Measurements from ENCODE around the gene TMEM270.

TMEM270 gene

GRCh38 chr7:73905360-73905759 lies 44.4 kb downstream of the TMEM270 start:
- Histone ChIP-seq H3K9me3 (ENCODE audit: control extremely low read depth in 1 of 5, control insufficient read depth in 4 of 5, insufficient read depth in 2 of 5, low read depth in 1 of 5, low read length in 4 of 5) (no peaks in the 10 kb centered on the region), H3K27me3 (replicated peaks in 2 of 5; ENCODE audit: control insufficient read depth in 4 of 5, insufficient read depth in 5 of 5, low read length in 4 of 5) (no peaks in the 10 kb centered on the region), H3K27ac (ENCODE audit: insufficient read depth in 1 of 2, low read depth in 1 of 2, low read length in 2 of 2, poor library complexity in 1 of 2, severe bottlenecking in 2 of 2) (no peak overlapping the region), H3K4me1 (ENCODE audit: control extremely low read depth in 1 of 4, control insufficient read depth in 4 of 4, insufficient read depth in 4 of 4, low read length in 3 of 4) (peaks cover 4 to 16% (median 11%) of the 10 kb centered on the region in 4 experiments), H3K36me3 (ENCODE audit: control insufficient read depth in 4 of 4, insufficient read depth in 4 of 4, low read length in 3 of 4) (no peaks in the 10 kb centered on the region), H3K4me3 (ENCODE audit: control insufficient read depth in 1 of 7, extremely low read depth in 1 of 7, insufficient read depth in 4 of 7, low read depth in 2 of 7, low read length in 6 of 7) (no peak overlapping the region)
- 92% methylated on average over 9 of the region's 15 CpGs for WGBS (ENCODE audit: insufficient coverage)
- POLR2A ChIA-PET, result no interaction called here
- no peak for DNase-seq
- CTCF ChIA-PET, result no interaction called here

GRCh38 chr7:73906874-73907273 lies 45.9 kb downstream of the TMEM270 start:
- no peak overlapping the region for H3K4me3 ChIP-seq (ENCODE audit: control insufficient read depth in 1 of 7, extremely low read depth in 1 of 7, insufficient read depth in 4 of 7, low read depth in 2 of 7, low read length in 6 of 7)
- H3K27ac ChIP-seq (ENCODE audit: insufficient read depth in 1 of 2, low read depth in 1 of 2, low read length in 2 of 2, poor library complexity in 1 of 2, severe bottlenecking in 2 of 2), result no peak overlapping the region
- no peaks in the 10 kb centered on the region for H3K36me3 ChIP-seq (ENCODE audit: control insufficient read depth in 4 of 4, insufficient read depth in 4 of 4, low read length in 3 of 4)
- no peaks in the 10 kb centered on the region for H3K9me3 ChIP-seq (ENCODE audit: control extremely low read depth in 1 of 5, control insufficient read depth in 4 of 5, insufficient read depth in 2 of 5, low read depth in 1 of 5, low read length in 4 of 5)
- POLR2A ChIA-PET, result no interaction called here
- no peaks in the 10 kb centered on the region for H3K27me3 ChIP-seq (replicated peaks in 2 of 5; ENCODE audit: control insufficient read depth in 4 of 5, insufficient read depth in 5 of 5, low read length in 4 of 5)
- 96% methylated on average over 12 of the region's 13 CpGs for WGBS (ENCODE audit: insufficient coverage)
- H3K4me1 ChIP-seq (ENCODE audit: control extremely low read depth in 1 of 4, control insufficient read depth in 4 of 4, insufficient read depth in 4 of 4, low read length in 3 of 4), result peaks cover 4 to 16% (median 11%) of the 10 kb centered on the region in 4 experiments
- CTCF ChIA-PET, result interaction anchor here (1.2 to 1.8 kb wide), 3 partner anchors 10 to 121 kb away, joined by 3 to 9 read pairs (median 3); partner anchors contain the start of gene ELN
- DNase-seq, result no peak

- POLR2A ChIA-PET, result no interaction called here
These were observed 46.7 kb downstream of the TMEM270 start for GRCh38 chr7:73907554-73908122.

GRCh38 chr7:73908123-73908611 lies 47.2 kb downstream of the TMEM270 start:
- H3K27me3 ChIP-seq (replicated peaks in 2 of 5; ENCODE audit: control insufficient read depth in 4 of 5, insufficient read depth in 5 of 5, low read length in 4 of 5), result no peaks in the 10 kb centered on the region
- no peaks in the 10 kb centered on the region for H3K36me3 ChIP-seq (ENCODE audit: control insufficient read depth in 4 of 4, insufficient read depth in 4 of 4, low read length in 3 of 4)
- H3K9me3 ChIP-seq (ENCODE audit: control extremely low read depth in 1 of 5, control insufficient read depth in 4 of 5, insufficient read depth in 2 of 5, low read depth in 1 of 5, low read length in 4 of 5), result no peaks in the 10 kb centered on the region
- DNase-seq, result no peak
- H3K4me1 ChIP-seq (ENCODE audit: control extremely low read depth in 1 of 4, control insufficient read depth in 4 of 4, insufficient read depth in 4 of 4, low read length in 3 of 4), result peaks cover 4 to 16% (median 11%) of the 10 kb centered on the region in 4 experiments
- ChIA-PET POLR2A (no interaction called here), CTCF (interaction anchor here (0.9 to 1.2 kb wide), 2 partner anchors 9 to 20 kb away, joined by 3 read pairs; no protein-coding TSS in a partner anchor)
- H3K4me3 ChIP-seq (ENCODE audit: control insufficient read depth in 1 of 7, extremely low read depth in 1 of 7, insufficient read depth in 4 of 7, low read depth in 2 of 7, low read length in 6 of 7), result no peak overlapping the region
- WGBS (ENCODE audit: insufficient coverage), result 96% methylated on average over 16 of the region's 17 CpGs
- H3K27ac ChIP-seq (ENCODE audit: insufficient read depth in 1 of 2, low read depth in 1 of 2, low read length in 2 of 2, poor library complexity in 1 of 2, severe bottlenecking in 2 of 2), result no peak overlapping the region

More at GRCh38 chr7:73907554-73908122, 46.7 kb downstream of the TMEM270 start:
- Histone ChIP-seq H3K27ac (ENCODE audit: insufficient read depth in 1 of 2, low read depth in 1 of 2, low read length in 2 of 2, poor library complexity in 1 of 2, severe bottlenecking in 2 of 2) (no peak overlapping the region), H3K36me3 (ENCODE audit: control insufficient read depth in 4 of 4, insufficient read depth in 4 of 4, low read length in 3 of 4) (no peaks in the 10 kb centered on the region), H3K4me3 (ENCODE audit: control insufficient read depth in 1 of 7, extremely low read depth in 1 of 7, insufficient read depth in 4 of 7, low read depth in 2 of 7, low read length in 6 of 7) (no peak overlapping the region), H3K4me1 (ENCODE audit: control extremely low read depth in 1 of 4, control insufficient read depth in 4 of 4, insufficient read depth in 4 of 4, low read length in 3 of 4) (peaks cover 4 to 16% (median 11%) of the 10 kb centered on the region in 4 experiments), H3K9me3 (ENCODE audit: control extremely low read depth in 1 of 5, control insufficient read depth in 4 of 5, insufficient read depth in 2 of 5, low read depth in 1 of 5, low read length in 4 of 5) (no peaks in the 10 kb centered on the region), H3K27me3 (replicated peaks in 2 of 5; ENCODE audit: control insufficient read depth in 4 of 5, insufficient read depth in 5 of 5, low read length in 4 of 5) (no peaks in the 10 kb centered on the region)
- CTCF ChIA-PET, result interaction anchor here (0.9 to 1.8 kb wide), 4 partner anchors 8 to 30 kb away, joined by 3 to 9 read pairs (median 3); no protein-coding TSS in a partner anchor
- WGBS (ENCODE audit: insufficient coverage), result 100% methylated on average over 10 of the region's 12 CpGs
- no peak for DNase-seq

GRCh38 chr7:73909051-73909941 lies 48.3 kb downstream of the TMEM270 start:
- POLR2A ChIA-PET, result no interaction called here
- no peaks in the 10 kb centered on the region for H3K9me3 ChIP-seq (ENCODE audit: control extremely low read depth in 1 of 5, control insufficient read depth in 4 of 5, insufficient read depth in 2 of 5, low read depth in 1 of 5, low read length in 4 of 5)
- peak overlapping the region in 1 of 7 experiments; percentile 7 for H3K4me3 ChIP-seq (ENCODE audit: control insufficient read depth in 1 of 7, extremely low read depth in 1 of 7, insufficient read depth in 4 of 7, low read depth in 2 of 7, low read length in 6 of 7)
- no peaks in the 10 kb centered on the region for H3K27me3 ChIP-seq (replicated peaks in 2 of 5; ENCODE audit: control insufficient read depth in 4 of 5, insufficient read depth in 5 of 5, low read length in 4 of 5)
- CTCF ChIA-PET, result interaction anchor here (0.8 to 1.5 kb wide), 6 partner anchors 9 to 105 kb away, joined by 3 to 4 read pairs (median 3); no protein-coding TSS in a partner anchor
- WGBS (ENCODE audit: insufficient coverage), result 20% methylated on average over 7 of the region's 13 CpGs
- H3K36me3 ChIP-seq (ENCODE audit: control insufficient read depth in 4 of 4, insufficient read depth in 4 of 4, low read length in 3 of 4), result no peaks in the 10 kb centered on the region
- H3K27ac ChIP-seq (ENCODE audit: insufficient read depth in 1 of 2, low read depth in 1 of 2, low read length in 2 of 2, poor library complexity in 1 of 2, severe bottlenecking in 2 of 2), result no peak overlapping the region
- DNase-seq, result peak; percentile 26 to 88 (median 86)
- H3K4me1 ChIP-seq (ENCODE audit: control extremely low read depth in 1 of 4, control insufficient read depth in 4 of 4, insufficient read depth in 4 of 4, low read length in 3 of 4), result peaks cover 4 to 16% (median 11%) of the 10 kb centered on the region in 4 experiments

GRCh38 chr7:73909996-73910395 lies 49.0 kb downstream of the TMEM270 start:
- Histone ChIP-seq H3K36me3 (ENCODE audit: control insufficient read depth in 4 of 4, insufficient read depth in 4 of 4, low read length in 3 of 4) (no peaks in the 10 kb centered on the region), H3K9me3 (ENCODE audit: control extremely low read depth in 1 of 5, control insufficient read depth in 4 of 5, insufficient read depth in 2 of 5, low read depth in 1 of 5, low read length in 4 of 5) (no peaks in the 10 kb centered on the region), H3K27ac (ENCODE audit: insufficient read depth in 1 of 2, low read depth in 1 of 2, low read length in 2 of 2, poor library complexity in 1 of 2, severe bottlenecking in 2 of 2) (no peak overlapping the region), H3K4me1 (ENCODE audit: control extremely low read depth in 1 of 4, control insufficient read depth in 4 of 4, insufficient read depth in 4 of 4, low read length in 3 of 4) (peaks cover 4 to 16% (median 11%) of the 10 kb centered on the region in 4 experiments), H3K27me3 (replicated peaks in 2 of 5; ENCODE audit: control insufficient read depth in 4 of 5, insufficient read depth in 5 of 5, low read length in 4 of 5) (no peaks in the 10 kb centered on the region), H3K4me3 (ENCODE audit: control insufficient read depth in 1 of 7, extremely low read depth in 1 of 7, insufficient read depth in 4 of 7, low read depth in 2 of 7, low read length in 6 of 7) (no peak overlapping the region)
- POLR2A ChIA-PET, result no interaction called here
- DNase-seq, result no peak
- WGBS (ENCODE audit: insufficient coverage), result 83% methylated on average over 1 of the region's 7 CpGs
- CTCF ChIA-PET, result interaction anchor here (0.8 to 1.5 kb wide), 6 partner anchors 8 to 104 kb away, joined by 3 to 4 read pairs (median 3); no protein-coding TSS in a partner anchor
